Measurements from ENCODE around the gene CCDC12.
A peak's percentile ranks its signal among the peaks of the same experiment; 100 is the strongest.
"Not testable (repeated sequence)": the region's sequence is repeated elsewhere in the genome, so short reads cannot be mapped to it uniquely, and the experiment has no call there.

CCDC12 gene

DNA sequence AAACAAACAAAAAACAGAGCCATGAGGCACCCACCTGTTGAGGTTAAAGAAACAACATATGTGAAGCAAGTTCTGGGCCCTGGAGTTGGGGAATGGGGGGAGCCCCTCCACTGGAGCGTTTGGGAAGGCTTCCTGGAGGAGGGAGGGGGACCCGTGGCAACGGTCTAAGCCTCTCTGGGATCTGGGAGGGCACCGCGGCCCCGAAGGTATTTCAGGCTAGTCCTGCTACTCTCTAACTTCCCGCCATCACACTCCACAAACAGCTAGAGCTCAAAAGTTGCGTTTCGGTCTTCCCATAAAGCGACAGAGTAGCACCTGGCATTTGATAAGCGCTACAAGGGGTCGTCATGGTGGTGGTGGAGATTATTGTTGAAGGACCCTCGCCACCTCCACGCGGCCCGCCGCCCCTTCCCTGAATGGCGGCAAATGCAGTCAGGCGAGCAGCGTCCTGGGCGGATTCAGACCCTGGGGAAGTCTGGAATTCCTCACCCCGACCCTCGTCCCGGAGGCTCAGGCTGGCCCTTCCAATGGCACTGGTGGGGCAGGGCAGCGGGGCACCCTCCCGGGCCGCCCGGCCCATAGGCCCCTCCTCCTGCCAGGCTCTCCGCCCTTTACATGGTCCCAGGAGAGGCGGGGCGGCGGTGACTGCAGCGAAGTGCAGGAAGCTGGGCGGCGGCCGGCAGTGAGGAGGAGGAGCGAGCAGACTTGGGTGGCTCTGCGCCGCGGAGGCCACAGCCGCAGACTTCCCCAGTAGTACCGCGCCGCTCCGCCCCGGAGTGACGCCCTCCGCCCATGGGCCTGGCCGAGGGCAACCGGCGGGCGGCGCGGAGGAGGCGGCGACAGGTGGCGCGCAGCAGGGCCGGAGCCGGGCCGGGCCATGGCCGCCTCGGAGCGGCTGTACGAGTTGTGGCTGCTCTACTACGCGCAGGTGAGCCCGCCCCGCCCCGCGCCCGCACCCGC, 2.7 kb upstream of the CCDC12 start, which contains the start of gene NBEAL2:
TSS of gene NBEAL2 (plus strand) at position 682 of the 960 bp plus-strand sequence. CDS start at position 878, 196 bp downstream.
- DNase-seq = peak; percentile 33 to 83

DNA sequence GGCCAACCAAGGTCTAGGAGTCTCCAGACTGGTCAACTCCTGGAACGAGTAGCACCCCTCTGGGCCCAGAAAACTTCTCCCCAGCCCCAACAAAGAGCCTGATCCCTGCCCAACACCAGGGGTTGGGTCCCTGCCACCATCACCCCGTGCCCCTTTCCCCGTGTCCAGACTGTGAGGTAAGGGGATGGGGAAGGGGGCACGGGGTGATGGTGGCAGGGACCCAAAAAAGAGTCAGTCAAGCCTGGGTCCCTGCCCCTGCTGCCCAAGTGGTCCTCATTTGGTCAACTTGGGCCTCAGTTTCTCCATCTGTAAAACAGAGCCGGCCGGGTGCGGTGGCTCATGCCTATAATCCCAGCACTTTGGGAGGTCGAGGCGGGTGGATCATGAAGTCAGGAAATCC, 1.8 kb upstream of the CCDC12 start:
- DNase-seq = no peak

DNA sequence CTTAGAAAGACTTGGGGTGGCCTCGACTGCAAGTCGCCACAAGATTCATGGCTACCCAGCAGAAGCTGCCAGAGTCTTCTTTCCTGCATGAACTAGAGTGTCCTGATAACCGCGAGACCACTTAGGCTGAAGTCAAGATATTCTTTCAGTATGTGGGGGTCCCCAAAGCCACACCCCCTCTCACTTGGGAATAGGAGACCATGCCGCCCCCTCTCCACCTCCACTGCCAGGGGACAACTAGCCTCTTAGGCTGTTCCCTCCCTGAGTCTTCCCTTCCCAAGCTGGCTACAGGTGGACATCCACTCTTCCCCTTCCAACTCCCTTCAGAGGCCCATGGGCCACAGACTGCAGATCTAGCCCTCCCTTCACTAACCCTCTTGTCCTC, 1.3 kb upstream of the CCDC12 start:
- DNase-seq = no peak

DNA sequence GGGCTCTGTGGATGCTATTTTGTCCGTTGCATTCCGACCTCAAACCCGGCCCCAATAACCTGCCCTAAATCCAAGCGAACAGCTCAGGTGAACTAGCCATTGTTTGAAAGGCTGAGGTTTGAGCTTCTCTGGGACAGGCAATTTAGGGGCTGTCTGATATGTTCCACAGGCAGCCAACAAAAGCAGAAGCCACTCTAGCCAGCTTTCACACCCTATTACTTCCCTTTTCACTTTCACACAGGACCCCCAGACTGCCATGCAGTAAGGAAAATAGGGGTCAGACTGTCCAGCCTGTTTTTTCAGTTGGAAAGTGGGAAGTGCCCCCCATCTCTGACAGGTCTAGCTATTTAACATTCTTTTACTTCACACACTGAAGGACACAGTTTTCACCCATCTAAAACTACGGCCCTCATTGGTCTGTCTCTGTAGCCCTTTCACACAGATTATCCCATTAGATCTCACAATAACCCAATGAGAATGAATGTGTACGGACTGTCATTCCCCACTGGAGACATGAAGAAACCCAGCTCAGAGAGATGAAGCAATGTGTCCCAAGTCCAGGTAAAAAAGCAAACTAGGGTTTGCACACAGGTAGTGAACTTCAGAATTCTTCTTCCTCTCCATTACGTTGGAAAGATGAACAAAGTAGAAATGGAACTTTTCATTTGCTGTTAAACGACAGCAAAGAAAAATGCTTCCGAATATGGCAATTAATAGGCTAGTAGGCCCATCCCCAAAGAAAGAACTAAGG, 1.9 kb downstream of the CCDC12 start:
- no peak for DNase-seq

DNA sequence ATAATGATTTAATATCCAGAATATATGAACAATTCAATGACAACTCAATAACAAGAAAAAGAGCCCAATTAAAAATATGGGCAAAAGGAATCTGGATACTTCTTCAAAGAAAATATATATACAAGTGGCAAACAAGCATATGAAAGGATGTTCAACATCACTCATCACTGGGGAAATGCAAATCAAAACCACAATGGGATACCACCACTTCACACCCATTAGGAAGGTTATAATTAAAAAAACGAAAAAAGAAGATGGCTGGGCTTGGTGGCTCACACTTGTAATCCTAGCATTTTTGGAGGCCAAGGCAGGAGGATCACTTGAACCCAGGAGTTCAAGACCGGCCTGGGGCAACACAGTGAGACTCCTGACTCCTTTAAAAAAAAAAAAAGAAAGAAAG, 4.1 kb downstream of the CCDC12 start:
- no peak for DNase-seq

DNA sequence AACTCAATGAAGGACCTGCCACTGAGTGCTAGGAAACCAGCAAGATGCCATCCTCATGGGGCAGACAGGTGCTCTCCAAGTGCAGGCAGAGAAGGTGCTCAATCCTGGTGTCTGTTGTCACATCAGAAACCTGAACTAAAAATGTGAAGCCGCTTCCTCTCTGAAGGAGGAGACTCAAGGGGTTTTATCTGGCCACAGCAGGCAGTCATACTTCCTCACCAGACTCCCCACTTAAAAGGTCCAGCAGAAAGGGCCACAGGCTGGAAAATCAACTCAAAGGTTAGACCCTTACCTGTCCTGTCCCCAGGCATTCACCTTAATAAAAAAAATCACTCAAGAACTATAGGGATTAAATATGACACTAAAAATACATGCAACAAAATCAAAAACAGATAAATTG, 4.8 kb downstream of the CCDC12 start:
- no peak for DNase-seq

DNA sequence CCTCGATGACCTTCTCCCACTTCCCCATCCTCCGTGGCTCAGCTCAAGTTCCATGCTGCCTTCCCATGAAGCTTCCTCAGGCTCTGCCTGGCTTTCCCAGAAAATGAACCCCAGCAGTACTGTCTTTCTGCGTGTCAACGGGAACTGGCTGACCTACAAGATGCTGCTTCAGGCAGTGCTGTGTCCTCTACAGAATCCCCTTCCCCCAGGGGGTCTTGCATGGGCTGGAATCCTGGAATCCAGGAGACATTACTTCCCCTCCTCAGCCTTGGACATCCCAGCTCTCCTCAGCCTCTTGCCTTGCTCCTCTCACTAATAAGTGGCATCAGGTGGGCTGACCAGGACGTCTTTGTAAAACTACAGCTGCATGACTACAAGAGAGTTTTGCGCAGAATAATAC, 5.4 kb downstream of the CCDC12 start:
- DNase-seq = no peak

DNA sequence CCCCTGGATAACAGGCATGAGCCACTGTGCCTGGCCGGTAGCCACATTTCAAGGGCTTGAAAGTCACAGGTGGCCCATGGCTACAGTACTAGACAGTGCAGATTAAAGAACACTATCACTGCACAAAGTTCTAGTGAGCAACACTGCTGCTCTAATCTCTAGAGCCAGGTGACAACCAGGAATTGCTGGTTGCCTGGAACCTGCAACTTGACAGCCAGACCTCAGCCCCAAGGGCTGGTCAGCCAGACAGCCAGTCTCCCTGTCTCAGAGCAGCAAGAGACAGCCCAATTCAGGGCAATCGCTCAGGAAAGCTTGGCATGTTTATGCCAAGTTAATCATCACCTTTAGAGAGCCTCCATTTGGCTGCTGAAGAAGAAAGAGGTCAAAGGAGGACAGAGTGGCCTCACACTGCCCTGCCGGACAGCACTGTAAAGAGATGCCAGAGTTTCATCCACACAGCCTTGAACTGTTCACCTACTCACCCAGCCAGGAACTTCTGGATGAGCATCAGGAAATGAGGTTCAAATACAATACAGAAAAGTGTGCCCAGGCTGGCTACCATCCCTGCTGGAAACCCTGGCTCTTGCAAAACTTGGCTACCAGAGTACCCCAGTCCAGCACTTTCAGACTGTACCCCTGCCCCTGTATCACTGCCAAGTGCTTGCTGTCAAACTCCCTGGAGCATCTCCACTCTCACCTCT, 6.0 kb downstream of the CCDC12 start:
- no peak for DNase-seq

DNA sequence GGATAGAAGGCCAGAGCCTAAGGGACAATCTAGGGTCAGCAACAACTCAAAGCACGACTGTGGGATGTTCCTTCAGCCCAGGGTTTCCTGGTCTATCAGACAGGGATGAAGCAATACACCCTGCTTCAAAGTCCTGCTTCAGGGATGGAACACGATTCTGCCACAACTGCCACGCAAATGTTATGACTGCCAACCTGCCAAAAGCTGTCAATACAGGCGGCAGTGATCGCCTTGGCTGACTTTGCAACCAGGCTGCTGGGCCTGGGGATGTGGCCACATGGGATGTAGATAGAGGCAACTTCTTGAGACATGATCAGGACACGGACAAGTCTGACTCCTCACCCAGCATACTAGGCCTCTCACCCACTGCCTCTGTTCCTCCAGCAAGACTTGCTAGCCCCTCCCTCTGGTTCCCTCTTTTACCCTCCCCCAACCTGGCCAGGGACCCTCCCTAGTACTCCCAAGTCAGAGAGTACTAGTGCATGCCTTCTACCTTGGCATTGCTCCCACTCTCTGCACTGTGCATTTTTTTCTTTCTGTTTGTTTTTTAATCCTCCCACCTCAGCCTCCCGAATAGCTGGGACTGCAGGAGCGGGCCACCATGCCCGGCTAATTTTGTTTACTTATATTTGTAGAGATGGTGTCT, 7.6 kb downstream of the CCDC12 start:
- no peak for DNase-seq

DNA sequence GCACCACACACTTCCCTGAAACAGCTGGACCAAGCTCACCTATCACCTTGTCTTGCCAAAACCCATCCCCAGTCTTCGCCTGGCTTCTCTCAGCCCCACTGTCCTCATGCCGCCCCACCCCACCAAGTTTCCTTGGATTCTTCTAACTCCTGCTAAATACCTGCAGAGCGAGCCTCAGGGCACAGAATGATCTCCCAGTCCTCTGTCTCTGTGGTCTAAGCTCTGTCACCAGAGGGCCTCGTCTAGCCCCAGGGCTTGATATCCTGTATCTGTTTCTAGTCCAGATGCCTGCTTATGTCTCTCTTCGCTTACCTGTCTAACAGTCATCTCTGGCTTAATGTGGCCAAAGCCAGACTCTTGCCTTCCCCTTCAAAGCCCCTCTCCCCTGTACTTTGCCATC, 9.7 kb downstream of the CCDC12 start:
- no peak for DNase-seq

DNA sequence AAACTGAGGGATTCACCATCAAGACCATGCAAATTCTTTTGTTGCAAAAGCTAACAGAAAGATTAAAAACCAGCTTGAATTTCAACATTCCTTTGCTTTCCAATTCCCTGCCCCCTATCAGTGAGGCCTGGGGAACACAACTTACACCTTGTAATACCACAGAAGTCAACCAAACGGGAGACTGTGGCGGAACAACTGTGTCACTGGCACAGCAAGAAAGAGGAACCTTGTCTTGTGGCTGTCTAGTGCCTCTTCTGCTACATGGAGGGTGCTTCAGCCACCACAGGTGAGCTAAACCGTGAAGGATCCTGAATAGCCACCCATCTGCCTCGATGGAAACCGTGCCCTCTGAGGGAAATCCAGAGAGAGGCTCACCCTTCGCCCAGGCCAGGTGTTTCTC, 11.4 kb downstream of the CCDC12 start:
- DNase-seq = no peak

DNA sequence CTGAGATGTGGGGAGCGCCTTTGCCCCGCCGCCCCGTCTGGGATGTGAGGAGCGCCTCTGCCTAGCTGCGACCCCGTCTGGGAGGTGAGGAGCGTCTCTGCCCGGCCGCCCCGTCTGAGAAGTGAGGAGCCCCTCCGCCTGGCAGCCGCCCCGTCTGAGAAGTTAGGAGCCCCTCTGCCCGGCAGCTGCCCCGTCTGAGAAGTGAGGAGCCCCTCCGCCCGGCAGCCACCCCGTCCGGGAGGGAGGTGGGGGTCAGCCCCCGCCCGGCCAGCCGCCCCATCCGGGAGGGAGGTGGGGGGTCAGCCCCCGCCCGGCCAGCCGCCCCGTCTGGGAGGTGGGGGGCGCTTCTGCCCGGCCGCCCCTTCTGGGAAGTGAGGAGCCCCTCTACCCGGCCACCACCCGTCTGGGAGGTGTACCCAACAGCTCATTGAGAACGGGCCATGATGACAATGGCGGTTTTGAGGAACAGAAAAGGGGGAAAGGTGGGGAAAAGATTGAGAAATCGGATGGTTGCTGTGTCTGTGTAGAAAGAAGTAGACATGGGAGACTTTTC, 12.4 kb downstream of the CCDC12 start:
- not testable (repeated sequence) for DNase-seq

DNA sequence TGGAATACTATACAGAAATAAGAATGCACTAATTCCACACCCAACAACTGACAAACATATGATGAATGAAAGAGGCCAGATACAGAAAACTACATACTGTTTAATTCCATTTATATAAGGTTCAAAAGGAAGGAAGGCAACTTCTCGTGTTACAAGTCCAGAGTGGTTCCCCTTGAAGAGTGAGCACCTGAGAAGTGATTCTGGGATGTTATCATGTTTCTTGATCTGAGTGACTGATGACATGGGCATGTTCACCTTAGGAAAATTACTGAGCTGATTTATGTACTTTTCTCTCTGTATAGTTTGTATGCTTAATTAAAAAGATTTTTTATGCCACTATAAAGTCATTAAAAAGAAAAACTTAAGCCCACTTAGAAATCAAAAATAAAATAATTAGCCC, 13.6 kb downstream of the CCDC12 start:
- DNase-seq = no peak

DNA sequence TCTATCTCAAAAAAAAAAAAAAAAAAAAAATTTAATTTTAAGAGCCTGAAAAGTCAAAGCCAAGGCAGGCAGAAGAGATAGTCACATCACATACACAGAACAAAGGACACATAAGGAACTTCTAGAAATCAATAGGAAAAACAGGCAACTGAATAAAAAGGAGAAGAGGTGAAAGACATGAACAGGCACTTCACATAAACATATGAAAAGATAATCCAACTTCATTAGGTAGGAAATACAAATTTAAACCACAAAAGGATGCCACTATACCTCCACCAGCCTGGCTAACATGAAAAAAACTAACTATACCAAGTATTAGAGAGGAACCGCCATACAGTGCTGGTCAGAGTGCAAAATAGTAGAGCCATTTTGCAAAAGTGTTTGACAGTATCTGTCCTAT, 14.1 kb downstream of the CCDC12 start:
- DNase-seq = no peak

DNA sequence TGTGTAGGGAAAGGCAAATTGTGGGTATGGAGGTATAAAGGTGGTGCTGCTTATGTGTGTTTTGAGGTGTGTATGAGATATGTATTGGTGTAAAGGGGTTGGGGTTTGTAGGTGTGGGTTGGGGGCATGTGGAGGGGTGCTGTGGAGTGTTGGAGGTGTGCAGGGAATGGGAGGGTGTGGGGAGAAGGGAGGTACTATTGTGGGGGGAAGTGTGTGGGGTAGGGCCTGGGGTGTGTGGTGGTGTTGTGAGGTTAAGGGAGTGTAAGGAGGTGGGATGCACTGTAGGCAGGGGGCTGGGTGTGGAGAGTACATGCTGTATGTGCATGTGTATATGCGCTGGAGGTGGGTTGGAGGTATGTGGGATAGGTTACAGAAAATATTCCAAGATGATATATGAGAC, 15.7 kb downstream of the CCDC12 start:
- DNase-seq = no peak

DNA sequence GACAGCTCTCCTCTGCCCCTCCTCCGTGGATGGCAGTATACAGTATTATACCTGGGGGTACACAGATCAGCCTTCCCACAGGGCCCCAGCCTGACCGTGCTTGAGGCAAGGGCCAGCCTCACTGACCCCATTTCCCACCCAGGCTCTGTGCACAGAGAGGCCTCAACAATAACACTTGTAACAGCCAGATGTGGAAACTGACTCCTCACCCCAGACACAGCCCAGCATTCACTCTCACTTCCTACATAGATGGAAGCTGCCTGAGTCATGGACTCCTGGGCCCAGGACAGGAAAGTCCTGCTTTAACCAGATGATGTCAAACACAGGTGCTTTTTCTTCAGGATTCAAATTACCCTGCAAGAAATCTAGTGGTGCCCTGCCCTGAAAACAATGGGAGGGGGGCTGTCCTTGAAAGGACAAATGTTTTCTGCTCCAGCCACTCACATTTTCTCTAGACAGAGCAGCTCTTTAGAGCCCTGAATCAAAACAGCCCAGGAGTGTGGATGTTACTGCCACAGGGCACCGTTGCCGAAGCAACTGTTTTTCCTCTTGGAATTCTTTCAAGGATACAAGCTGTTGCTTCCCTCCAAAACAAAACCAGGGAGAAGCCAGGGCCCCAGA, 16.4 kb downstream of the CCDC12 start:
- peak in 1 of 2 experiments; percentile 11 for DNase-seq

DNA sequence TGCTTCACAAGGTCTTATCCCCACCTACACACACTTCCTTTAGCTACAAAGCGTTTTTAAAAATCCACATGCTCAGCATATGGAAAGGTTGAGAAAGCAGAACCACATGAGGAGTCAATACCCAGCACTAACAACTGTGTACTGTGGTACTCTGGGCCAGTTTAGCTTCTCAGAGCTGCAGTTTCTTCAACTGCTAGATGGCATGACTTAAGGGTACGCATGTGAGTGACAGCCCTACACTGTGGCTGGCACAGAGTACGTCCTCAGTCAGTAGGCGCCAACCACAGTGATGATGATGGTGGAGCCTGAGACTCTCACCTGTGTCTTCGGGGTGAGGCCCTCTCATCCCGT, 17.4 kb downstream of the CCDC12 start:
- DNase-seq = no peak

DNA sequence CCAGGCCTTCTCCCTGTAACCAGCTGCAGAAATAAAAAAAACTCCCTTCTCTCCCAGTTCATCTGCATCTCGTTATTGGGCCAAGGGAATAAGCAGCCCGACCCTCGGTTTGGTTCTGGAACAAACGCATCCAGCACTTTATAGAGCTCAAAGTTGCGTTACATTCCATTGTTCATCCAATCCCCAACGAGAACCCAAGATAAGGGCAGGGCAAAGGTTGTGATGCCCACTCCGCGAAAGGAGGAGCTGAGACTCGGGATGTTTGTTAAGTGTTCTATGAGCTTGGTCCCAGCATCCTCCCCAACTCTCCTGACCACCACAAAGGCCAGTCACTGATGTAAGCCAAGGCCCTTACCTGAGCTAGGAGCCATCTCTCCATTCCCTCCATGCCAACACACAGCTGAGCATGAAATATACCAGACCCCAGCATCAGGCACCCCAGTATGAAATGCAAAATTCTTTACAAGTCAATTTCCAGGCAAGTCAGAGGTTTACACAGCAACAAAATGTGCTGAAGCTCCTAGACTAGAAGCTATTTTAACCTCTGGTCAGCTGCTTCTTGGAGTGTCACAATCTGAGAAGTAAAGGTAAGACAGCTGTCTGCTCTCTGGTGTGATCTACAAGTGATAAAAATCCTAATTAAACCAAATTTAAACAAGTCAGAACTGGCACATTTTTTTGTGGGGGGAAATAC, 17.9 kb downstream of the CCDC12 start:
- no peak for DNase-seq

DNA sequence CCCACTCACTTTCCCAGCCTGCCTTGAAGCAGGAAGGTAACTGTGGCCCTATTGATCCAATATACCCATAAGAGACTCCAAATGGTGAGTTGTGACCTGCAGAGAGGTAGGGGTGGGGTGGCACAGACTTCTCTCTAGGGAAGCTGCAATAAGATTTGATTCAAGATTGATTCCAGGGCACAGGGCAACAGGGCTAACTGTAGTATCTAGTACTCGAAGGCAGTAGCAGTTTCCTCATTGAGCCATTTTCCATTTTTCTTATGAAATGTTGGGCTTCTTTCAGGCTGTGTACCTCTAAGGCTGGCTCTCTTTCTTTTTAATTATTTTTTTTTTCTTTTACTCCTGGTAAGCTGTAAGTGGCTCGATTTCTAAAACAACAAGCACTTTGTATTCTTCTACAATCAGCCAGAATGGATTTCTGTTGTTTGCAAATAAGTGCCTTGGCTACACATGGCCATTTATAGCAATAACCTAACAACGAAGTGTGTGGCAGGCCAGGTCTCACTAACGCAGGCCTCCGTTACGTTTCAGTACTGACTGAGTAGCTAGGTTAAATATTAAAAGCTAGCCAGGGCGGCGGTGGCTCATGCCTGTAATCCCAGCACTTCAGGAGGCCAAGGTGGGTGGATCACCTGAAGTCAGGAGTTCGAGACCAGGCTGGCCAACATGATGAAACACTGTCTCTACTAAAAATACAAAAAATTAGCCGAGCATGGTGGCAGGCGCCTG, 19.3 kb downstream of the CCDC12 start:
- DNase-seq = no peak

DNA sequence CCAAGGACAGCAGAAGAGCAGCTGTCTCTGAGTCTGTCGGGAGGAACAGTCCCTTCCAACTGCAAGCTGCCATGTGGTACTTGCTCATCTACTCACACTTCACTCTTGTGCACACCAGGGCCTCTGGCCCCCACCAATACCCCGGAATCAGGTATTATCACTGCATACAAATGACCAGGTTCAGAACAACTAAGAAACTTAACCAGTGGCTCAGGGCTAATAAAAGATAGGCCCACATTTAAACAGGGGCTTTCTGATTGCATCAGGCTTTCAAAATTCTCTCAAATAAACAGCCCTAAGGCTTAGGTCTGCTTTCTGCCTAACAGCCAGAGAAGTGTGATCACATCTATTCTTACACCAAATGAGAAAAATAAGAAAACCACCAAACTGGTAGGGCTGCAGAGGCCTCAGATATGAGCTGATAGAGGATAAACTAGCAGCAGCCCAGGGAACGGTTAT, 20.7 kb downstream of the CCDC12 start:
- DNase-seq = no peak

DNA sequence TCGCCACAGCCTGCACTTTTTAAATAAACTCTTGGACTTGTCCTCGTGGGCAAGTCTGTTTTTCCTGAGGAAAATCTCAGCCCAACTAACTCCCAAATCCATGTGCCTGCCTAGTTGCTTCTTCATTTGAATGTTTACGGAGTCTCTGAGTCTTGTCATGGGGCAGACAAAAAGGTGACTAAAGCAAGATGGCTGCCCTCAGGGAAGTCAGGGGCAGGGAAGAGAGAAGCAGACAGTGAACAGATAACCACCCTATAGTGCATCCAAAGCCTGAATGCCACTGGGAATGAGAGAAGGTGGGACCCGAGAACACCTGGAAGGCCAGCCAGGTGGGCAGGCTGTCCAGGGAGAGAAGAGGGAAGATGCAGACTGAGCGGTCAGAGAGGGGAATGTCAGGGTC, 21.4 kb downstream of the CCDC12 start:
- DNase-seq = no peak

All from NCI-H446 (cell line).